Measurements from ENCODE around the gene C11orf54. TPM values are rescaled to one million over a fixed set of nuclear protein-coding genes. Genes with fewer than 3 reads are reported as not detected.

Gene C11orf54
- total RNA-seq, 2 donors from 2014 or later = 43.8 to 72.8 TPM

GRCh38 chr11:93700830-93701229 lies 40.6 kb upstream of the C11orf54 start:
- Histone ChIP-seq H3K9me3 (no peaks in the 10 kb centered on the region), H3K36me3 (peaks cover 0 to 17% of the 10 kb centered on the region in 2 donors), H3K27me3 (replicated peaks; ENCODE audit: insufficient read depth) (no peaks in the 10 kb centered on the region), H3K4me3 (no peak overlapping the region), H3K27ac (no peak overlapping the region), H3K4me1 (replicated peaks) (no peaks in the 10 kb centered on the region)
- TF ChIP-seq CTCF (IDR thresholded peaks at IDR 0.05) (no peak), POLR2AphosphoS5 (IDR thresholded peaks at IDR 0.05) (no peak), POLR2A (IDR thresholded peaks at IDR 0.05) (no peak)
- intact Hi-C loops (cut with DNase I) = no loop called here
- WGBS = 94% methylated on average over 3 of the region's 3 CpGs
- no peak for DNase-seq (ENCODE audit: low spot score)

- no peaks in the 10 kb centered on the region for H3K27me3 ChIP-seq (replicated peaks; ENCODE audit: insufficient read depth)
- no peaks in the 10 kb centered on the region for H3K9me3 ChIP-seq
- H3K27ac ChIP-seq = no peak overlapping the region
- no peak for DNase-seq (ENCODE audit: low spot score)
- TF ChIP-seq CTCF (IDR thresholded peaks at IDR 0.05) (no peak), POLR2AphosphoS5 (IDR thresholded peaks at IDR 0.05) (no peak), POLR2A (IDR thresholded peaks at IDR 0.05) (no peak)
- 89% methylated on average over 2 of the region's 2 CpGs for WGBS
- no peaks in the 10 kb centered on the region for H3K36me3 ChIP-seq
- H3K4me3 ChIP-seq = no peak overlapping the region
- H3K4me1 ChIP-seq (replicated peaks) = no peaks in the 10 kb centered on the region
- intact Hi-C loops (cut with DNase I) = no loop called here
Observed at GRCh38 chr11:93704237-93704636, 37.2 kb upstream of the C11orf54 start.

- no peaks in the 10 kb centered on the region for H3K36me3 ChIP-seq
- WGBS = 98% methylated on average over 1 of the region's 1 CpG
Observed at GRCh38 chr11:93710239-93710638, 31.2 kb upstream of the C11orf54 start.

GRCh38 chr11:93712678-93713077 lies 28.8 kb upstream of the C11orf54 start:
- no peak for DNase-seq (ENCODE audit: low spot score)
- Histone ChIP-seq H3K4me1 (replicated peaks) (no peaks in the 10 kb centered on the region), H3K27ac (no peak overlapping the region), H3K9me3 (no peaks in the 10 kb centered on the region), H3K36me3 (no peaks in the 10 kb centered on the region), H3K27me3 (replicated peaks; ENCODE audit: insufficient read depth) (no peaks in the 10 kb centered on the region), H3K4me3 (no peak overlapping the region)
- no peak for TF ChIP-seq POLR2A (IDR thresholded peaks at IDR 0.05)
- TF ChIP-seq CTCF (IDR thresholded peaks at IDR 0.05) = no peak
- TF ChIP-seq POLR2AphosphoS5 (IDR thresholded peaks at IDR 0.05) = no peak
- intact Hi-C loops (cut with DNase I) = no loop called here

More at GRCh38 chr11:93710239-93710638, 31.2 kb upstream of the C11orf54 start:
- no peak for DNase-seq (ENCODE audit: low spot score)
- H3K4me1 ChIP-seq (replicated peaks) = no peaks in the 10 kb centered on the region
- no peak overlapping the region for H3K27ac ChIP-seq
- intact Hi-C loops (cut with DNase I) = no loop called here
- no peak overlapping the region for H3K4me3 ChIP-seq
- no peaks in the 10 kb centered on the region for H3K27me3 ChIP-seq (replicated peaks; ENCODE audit: insufficient read depth)
- H3K9me3 ChIP-seq = no peaks in the 10 kb centered on the region
- TF ChIP-seq POLR2A (IDR thresholded peaks at IDR 0.05) = no peak
- no peak for TF ChIP-seq CTCF (IDR thresholded peaks at IDR 0.05)

GRCh38 chr11:93715797-93716396 lies 25.6 kb upstream of the C11orf54 start:
- H3K4me1 ChIP-seq (replicated peaks) = no peaks in the 10 kb centered on the region
- no peak for DNase-seq (ENCODE audit: low spot score)
- H3K9me3 ChIP-seq = no peaks in the 10 kb centered on the region
- H3K27ac ChIP-seq = no peak overlapping the region
- H3K27me3 ChIP-seq (replicated peaks; ENCODE audit: insufficient read depth) = no peaks in the 10 kb centered on the region
- no peak overlapping the region for H3K4me3 ChIP-seq
- intact Hi-C loops (cut with DNase I) = no loop called here
- H3K36me3 ChIP-seq = no peaks in the 10 kb centered on the region
- WGBS = 92% methylated on average over 4 of the region's 4 CpGs
- TF ChIP-seq POLR2A (IDR thresholded peaks at IDR 0.05) (no peak), CTCF (IDR thresholded peaks at IDR 0.05) (no peak)

Measured in prostate gland (tissue), 2 donors.